NB4 (cell line): ENCODE measurements around the gene SH3GL1.

Experiments used
- POLR2A ChIP-seq: IDR thresholded peaks from 2 replicates; pipeline ENCODE4 v1.6.1; 2011; ENCODE audit warnings: mild to moderate bottlenecking; ENCODE audit not compliant: insufficient read length; ENCODE audit errors: extremely low read depth
- TF ChIP-seq, protein P1 (sequence below): IDR thresholded peaks from one replicate; pipeline ENCODE4 v1.5.1; 2012; ENCODE audit warnings: low read depth, low read length
- TF ChIP-seq, protein P2 (sequence below): IDR thresholded peaks from 2 replicates; pipeline ENCODE4 v1.6.1; 2011; ENCODE audit warnings: low read depth, low read length

DNA sequence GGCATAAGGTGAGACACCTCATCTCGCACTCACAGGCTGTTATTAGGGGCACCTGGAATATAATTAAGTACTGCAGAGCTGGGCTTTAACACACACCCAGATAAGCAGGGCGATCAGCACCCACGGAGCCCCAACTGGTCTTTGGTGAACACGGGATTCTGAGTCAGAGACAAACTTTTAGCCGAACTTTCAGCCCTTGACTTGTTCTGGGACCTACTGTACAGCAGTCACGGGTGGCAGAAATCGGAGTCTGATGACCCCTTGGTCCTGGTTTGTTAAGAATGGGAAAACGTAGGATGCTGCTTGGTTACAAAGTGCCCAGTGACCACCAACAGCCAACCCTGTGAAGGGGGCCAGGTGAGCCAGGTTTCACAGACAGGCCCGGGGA lies 9.0 kb downstream of the SH3GL1 start:
- TF ChIP-seq, protein P1, sequence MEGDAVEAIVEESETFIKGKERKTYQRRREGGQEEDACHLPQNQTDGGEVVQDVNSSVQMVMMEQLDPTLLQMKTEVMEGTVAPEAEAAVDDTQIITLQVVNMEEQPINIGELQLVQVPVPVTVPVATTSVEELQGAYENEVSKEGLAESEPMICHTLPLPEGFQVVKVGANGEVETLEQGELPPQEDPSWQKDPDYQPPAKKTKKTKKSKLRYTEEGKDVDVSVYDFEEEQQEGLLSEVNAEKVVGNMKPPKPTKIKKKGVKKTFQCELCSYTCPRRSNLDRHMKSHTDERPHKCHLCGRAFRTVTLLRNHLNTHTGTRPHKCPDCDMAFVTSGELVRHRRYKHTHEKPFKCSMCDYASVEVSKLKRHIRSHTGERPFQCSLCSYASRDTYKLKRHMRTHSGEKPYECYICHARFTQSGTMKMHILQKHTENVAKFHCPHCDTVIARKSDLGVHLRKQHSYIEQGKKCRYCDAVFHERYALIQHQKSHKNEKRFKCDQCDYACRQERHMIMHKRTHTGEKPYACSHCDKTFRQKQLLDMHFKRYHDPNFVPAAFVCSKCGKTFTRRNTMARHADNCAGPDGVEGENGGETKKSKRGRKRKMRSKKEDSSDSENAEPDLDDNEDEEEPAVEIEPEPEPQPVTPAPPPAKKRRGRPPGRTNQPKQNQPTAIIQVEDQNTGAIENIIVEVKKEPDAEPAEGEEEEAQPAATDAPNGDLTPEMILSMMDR: no peak
- TF ChIP-seq POLR2A: no peak
- TF ChIP-seq, protein P2, sequence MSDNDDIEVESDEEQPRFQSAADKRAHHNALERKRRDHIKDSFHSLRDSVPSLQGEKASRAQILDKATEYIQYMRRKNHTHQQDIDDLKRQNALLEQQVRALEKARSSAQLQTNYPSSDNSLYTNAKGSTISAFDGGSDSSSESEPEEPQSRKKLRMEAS: no peak
